Calu3 (cell line): ENCODE results near the gene LY9. TPM values are rescaled to one million over a fixed set of nuclear protein-coding genes. Genes with fewer than 3 reads are reported as not detected.

Experiments used
- BruUV-seq: library from RNA; stranded (reverse); fragments of 400-500 nt; replicated peaks from 2 replicates; lab custom pipeline; 2021; lab: Mats Ljungman, UMichigan
- CTCF ChIA-PET: fragments of 300-600 bp; sonication (Branson Sonifier 250); formaldehyde crosslinking; loops from one replicate; lab custom pipeline; 2022; ENCODE audit warnings: antibody characterized with exemption; lab: Charles Lee
- DNase-seq: peaks from one replicate; pipeline ENCODE4 v3.0.0; 2022
- H3K27ac Mint-ChIP-seq: one replicate; pipeline ENCODE4 v1.8.0; 2022; ENCODE audit warnings: mixed read lengths; ENCODE audit not compliant: unreplicated experiment
- H3K27me3 Mint-ChIP-seq: one replicate; pipeline ENCODE4 v1.8.0; 2022; ENCODE audit warnings: mixed read lengths; ENCODE audit not compliant: unreplicated experiment
- H3K36me3 Mint-ChIP-seq: one replicate; pipeline ENCODE4 v1.8.0; 2022; ENCODE audit warnings: mild to moderate bottlenecking, moderate library complexity, mixed read lengths; ENCODE audit not compliant: insufficient read depth, unreplicated experiment
- H3K4me1 Mint-ChIP-seq: one replicate; pipeline ENCODE4 v1.8.0; 2022; ENCODE audit warnings: mild to moderate bottlenecking, low read depth, mixed read lengths; ENCODE audit not compliant: unreplicated experiment
- H3K4me3 Mint-ChIP-seq: one replicate; pipeline ENCODE4 v1.8.0; 2022; ENCODE audit warnings: mild to moderate bottlenecking, low read depth, moderate library complexity, mixed read lengths; ENCODE audit not compliant: unreplicated experiment
- H3K9me3 Mint-ChIP-seq: one replicate; pipeline ENCODE4 v1.8.0; 2022; ENCODE audit warnings: low read depth, mixed read lengths; ENCODE audit not compliant: unreplicated experiment
- intact Hi-C: fragments of 100-400 bp; cut with micrococcal nuclease; formaldehyde crosslinking; loops from one replicate; pipeline ENCODE4 v1.10.0; 2022; ENCODE audit not compliant: unreplicated experiment
- total RNA-seq: library from RNA; stranded (reverse); gene quantifications from 2 replicates; pipeline ENCODE4 v1.2.3, GENCODE V29; 2022
- TF ChIP-seq, protein P1 (sequence below): fragments of 200-600 bp; IDR thresholded peaks from one replicate; pipeline ENCODE4 v1.8.0; 2022; ENCODE audit warnings: antibody characterized with exemption; ENCODE audit not compliant: unreplicated experiment

Gene LY9
- total RNA-seq, 1 experiment from 2014 or later, result not detected

DNA sequence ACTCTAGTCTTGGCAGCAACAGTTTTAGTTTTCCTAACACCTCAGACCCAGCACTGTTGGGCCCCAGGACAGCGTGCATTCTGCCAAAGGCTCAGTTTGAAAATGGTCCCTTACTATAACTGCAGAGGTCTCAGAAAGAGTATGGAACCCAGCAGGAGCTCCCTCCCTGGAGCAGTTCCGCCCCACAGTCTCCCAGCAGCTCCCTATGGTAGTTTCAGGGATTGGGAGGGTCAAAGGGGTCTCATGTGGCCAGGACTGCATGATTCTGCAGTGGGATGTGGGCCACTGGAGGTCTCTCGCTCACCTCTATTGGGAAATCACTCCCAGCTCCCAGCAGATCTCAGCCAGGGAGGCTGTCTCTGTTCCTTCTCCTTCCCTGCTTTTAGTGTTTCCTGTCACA is 12.3 kb downstream of the LY9 start:
- CTCF ChIA-PET, result no interaction called here
- intact Hi-C loops, result no loop called here
- Mint-ChIP-seq H3K36me3 (peaks cover 4% of the 10 kb centered on the region), H3K27me3 (no peaks in the 10 kb centered on the region), H3K4me1 (peaks cover 26% of the 10 kb centered on the region), H3K9me3 (peaks cover 5% of the 10 kb centered on the region), H3K27ac (no peak overlapping the region), H3K4me3 (no peak overlapping the region)
- DNase-seq, result no peak
- TF ChIP-seq, protein P1, sequence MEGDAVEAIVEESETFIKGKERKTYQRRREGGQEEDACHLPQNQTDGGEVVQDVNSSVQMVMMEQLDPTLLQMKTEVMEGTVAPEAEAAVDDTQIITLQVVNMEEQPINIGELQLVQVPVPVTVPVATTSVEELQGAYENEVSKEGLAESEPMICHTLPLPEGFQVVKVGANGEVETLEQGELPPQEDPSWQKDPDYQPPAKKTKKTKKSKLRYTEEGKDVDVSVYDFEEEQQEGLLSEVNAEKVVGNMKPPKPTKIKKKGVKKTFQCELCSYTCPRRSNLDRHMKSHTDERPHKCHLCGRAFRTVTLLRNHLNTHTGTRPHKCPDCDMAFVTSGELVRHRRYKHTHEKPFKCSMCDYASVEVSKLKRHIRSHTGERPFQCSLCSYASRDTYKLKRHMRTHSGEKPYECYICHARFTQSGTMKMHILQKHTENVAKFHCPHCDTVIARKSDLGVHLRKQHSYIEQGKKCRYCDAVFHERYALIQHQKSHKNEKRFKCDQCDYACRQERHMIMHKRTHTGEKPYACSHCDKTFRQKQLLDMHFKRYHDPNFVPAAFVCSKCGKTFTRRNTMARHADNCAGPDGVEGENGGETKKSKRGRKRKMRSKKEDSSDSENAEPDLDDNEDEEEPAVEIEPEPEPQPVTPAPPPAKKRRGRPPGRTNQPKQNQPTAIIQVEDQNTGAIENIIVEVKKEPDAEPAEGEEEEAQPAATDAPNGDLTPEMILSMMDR, result no peak
- BruUV-seq, result no TSS peak

DNA sequence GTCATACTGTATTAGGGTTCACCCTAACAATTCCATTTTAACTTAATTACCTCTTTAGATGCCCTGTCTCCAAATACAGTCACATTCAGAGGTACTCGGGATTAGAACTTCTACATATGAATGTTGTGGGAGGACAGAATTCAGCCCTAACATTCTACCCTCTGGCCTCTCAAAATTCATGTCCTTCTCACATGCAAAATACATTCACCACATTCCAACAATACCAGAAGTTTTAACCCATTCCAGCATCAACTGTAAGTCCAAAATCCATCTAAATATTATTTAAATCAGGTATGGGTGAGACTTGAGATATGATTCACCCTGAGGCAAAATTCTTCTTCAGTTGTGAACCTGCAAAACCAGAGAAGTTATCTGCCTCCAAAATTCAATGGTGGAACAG is 14.5 kb downstream of the LY9 start:
- intact Hi-C loops, result no loop called here

DNA sequence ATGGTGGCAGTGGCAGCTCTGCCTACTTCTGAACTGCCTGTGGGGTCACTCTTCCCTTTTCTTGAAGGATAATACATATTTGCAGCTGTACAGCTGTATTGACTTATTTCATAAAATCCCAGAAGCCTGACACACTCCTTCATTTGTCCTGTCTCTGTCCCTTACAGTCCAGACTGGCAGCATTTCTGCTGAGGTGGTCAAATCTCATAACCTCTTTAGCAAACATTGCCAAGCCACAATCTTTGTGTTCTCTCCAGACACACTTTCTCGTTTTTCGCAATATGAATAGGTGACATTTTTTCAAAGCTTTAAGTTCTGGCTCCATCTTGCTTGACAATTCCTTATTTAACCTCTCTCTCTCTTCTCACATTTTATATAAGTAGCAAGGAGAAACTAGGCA is 15.2 kb downstream of the LY9 start:
- no TSS peak for BruUV-seq
- Mint-ChIP-seq H3K4me3 (no peak overlapping the region), H3K27me3 (no peaks in the 10 kb centered on the region), H3K36me3 (peaks cover 8% of the 10 kb centered on the region), H3K27ac (no peak overlapping the region), H3K4me1 (peaks cover 37% of the 10 kb centered on the region), H3K9me3 (peaks cover 3% of the 10 kb centered on the region)
- TF ChIP-seq, protein P1, result no peak
- intact Hi-C loops, result no loop called here
- no peak for DNase-seq
- CTCF ChIA-PET, result no interaction called here

More for the DNA sequence above, 14.5 kb downstream of the LY9 start:
- Mint-ChIP-seq H3K9me3 (peaks cover 5% of the 10 kb centered on the region), H3K27me3 (no peaks in the 10 kb centered on the region), H3K4me1 (peaks cover 37% of the 10 kb centered on the region), H3K4me3 (no peak overlapping the region), H3K27ac (no peak overlapping the region), H3K36me3 (peaks cover 8% of the 10 kb centered on the region)
- DNase-seq, result no peak
- no TSS peak for BruUV-seq
- TF ChIP-seq, protein P1, result no peak
- CTCF ChIA-PET, result no interaction called here

DNA sequence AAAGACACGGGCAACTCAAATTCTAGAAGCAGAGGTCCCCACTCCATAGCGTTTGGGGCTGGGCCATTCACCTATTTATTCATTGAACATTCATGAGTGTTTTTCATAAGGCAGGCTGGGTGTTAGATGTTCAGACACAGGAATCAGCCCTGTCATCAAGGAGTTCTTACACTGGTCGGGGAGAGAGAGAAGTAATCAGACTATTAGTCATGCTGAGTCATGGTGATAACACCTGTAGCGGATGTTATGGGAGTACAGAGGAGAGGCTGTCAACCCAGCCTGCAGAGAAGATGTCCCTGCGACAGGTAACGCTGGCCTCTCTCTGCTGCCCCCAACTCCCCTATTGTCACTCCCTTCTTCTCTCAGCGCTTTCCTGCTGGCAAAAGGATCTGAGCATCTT is 17.2 kb downstream of the LY9 start:
- CTCF ChIA-PET, result no interaction called here

More for the DNA sequence above, 17.2 kb downstream of the LY9 start:
- intact Hi-C loops, result no loop called here
- peak overlapping the region; percentile 51 for H3K27ac Mint-ChIP-seq
- DNase-seq, result peak; percentile 51
- TF ChIP-seq, protein P1, result no peak
- H3K9me3 Mint-ChIP-seq, result peaks cover 3% of the 10 kb centered on the region
- peaks cover 8% of the 10 kb centered on the region for H3K36me3 Mint-ChIP-seq
- H3K4me3 Mint-ChIP-seq, result no peak overlapping the region
- peaks cover 37% of the 10 kb centered on the region for H3K4me1 Mint-ChIP-seq
- no peaks in the 10 kb centered on the region for H3K27me3 Mint-ChIP-seq
- BruUV-seq, result no TSS peak
